T follicular helper cell (primary cell): Measurements from ENCODE around the gene LIPT1.
"Not testable (repeated sequence)": the region's sequence is repeated elsewhere in the genome, so short reads cannot be mapped to it uniquely, and the experiment has no call there.

ENCODE experiments used
- DNase-seq: peaks from one replicate; pipeline ENCODE4 v3.0.0-alpha.2; 2020; ENCODE audit warnings: low read depth
- total RNA-seq, 2 experiments: gene quantifications; one replicate each; lab custom pipeline; 2026; lab: John Stamatoyannopoulos, UW

The LIPT1 gene
- total RNA-seq: 3.7 to 12.2 reads per million in 2 experiments

DNA sequence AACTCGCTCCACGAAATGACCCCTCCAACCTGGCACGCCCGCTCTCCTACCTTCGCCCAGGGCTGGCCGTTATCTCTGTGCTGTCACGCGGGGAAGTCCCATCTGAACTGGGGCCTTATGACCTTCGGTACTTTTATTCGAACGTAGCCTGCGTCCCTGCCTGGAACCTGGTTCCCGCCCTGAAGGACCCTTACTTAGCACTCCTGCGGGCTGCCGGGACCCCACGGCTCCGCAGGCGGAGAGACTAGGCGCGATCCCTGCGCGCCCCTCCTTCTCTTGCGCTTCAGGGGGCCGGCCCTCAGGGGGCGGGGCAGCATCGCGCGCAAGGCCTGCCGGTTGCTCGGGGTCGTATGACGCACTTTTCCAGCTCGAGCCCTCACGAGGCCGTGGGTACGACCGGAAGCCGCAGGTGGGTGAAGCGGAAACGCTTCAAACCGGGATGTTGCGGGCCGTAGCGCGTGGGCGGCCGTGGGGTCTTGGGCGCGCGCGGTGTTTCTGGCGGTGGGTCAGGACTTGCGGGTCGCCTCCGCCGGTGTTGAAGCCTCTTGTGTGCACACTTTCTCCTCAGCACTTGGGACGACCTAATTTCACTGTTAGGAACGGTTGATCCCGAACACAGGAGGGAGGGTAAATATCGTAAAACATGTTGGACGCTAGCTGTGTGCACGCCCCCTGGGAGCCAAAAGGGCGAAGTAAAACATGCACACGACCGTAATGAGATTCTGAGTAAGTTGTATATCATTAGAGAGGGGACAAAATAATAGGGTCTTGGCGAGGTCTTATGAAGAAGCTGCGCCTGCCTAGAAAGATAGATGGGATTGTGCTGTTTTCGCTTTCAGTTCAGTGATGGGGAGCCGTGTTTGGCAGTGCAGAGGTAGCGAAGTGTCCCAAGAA is at the start of gene LIPT1, which contains the start of gene TSGA10:
LIPT1 (plus strand) TSS at position 325 of the 894 bp plus-strand sequence. CDS start 6,991 bp downstream, outside the sequence.
TSGA10 (minus strand) TSS at position 300 of the 894 bp plus-strand sequence. CDS start 45,503 bp downstream, outside the sequence.
- peak; percentile 88 for DNase-seq

DNA sequence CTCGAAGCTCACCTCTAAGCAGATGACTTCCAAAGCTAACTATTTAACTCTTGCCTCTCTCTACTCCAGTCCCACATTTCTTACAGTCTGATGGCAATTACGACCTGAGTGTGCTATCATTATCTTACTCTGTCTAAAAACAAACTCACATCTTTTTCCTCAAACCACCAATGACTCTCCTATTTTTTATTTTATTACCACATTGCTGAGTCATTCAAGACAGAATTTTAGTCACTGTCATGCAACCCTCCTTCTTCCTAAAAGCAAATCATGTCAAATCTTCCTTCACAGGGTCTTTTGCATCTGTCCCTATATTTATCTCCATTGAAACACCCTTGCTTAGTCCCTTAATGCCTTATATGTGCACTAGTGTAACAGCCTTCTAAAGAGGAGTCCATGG is 47.9 kb upstream of the LIPT1 start:
- DNase-seq: no peak

DNA sequence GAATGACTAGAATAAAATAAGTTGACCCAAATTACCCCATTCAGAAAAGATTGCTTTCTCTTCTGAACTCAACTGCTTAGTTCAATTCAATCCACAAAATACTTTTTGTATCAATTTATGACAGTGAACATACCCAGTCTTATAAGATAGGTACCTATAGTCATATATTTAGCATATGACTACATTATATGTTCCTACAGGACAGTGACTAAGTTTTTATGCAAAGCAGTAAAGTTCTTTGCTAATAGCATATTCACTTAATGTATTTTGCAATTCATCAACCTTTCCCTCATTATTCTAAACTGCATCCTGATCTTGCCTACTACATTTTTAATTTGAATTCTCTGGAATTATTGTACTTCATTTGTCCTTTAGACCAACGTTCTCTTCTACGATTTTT is 43.5 kb upstream of the LIPT1 start:
- no peak for DNase-seq

DNA sequence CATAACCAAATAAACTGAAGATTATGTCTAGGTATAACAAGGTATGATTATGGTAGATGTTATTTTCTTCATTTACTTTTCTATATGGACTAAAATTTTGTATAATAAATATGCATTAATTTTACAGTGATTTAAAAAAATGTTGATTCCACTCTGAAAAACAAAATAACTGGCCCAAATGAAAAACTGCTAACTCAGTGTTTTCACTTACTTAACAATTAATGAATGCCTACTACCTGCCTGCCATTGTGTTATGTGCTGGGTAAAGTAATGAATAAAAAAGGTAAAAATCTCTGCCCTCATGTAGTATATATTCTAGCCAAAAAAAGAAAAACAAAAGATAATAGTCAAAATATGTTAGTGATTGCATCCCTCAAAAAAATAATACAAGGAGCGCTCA is 42.8 kb upstream of the LIPT1 start:
- no peak for DNase-seq

DNA sequence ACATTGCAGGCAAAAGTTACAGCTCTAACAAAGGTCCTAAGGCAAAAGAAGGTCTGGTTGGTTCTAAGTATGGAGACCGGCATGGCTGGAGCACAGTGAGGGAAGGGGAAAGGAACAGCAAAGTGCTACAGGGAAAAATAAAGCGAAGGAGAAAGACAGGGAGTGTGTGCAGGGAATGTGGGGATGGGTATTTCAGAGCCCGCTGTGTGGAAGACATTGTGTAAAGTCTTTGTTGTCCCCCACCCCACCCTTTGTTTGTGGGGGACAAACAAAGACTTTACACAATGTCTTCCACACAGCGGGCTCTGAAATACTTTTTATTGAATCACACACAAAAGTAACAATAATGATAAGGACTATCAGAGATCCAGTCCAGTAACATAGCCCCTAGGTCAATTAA is 42.1 kb upstream of the LIPT1 start:
- no peak for DNase-seq

DNA sequence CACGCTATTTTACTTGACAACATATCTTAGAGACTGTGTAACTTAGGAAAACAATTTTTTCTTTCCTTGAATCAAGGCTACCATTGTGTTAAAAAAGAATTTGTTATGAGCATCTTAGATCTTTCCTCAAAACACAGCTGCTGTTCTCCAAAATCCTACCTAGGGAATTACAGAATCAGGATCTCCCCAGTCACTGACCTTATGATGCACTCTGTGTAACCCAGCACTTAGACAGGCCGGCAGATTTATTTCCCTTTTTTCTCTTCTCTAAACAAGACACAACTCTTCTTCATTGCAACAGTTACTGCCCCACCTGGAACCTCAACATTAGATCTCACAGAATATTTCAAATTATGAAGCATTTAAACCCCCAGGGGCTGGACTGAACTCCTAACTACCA is 26.8 kb upstream of the LIPT1 start:
- no peak for DNase-seq

DNA sequence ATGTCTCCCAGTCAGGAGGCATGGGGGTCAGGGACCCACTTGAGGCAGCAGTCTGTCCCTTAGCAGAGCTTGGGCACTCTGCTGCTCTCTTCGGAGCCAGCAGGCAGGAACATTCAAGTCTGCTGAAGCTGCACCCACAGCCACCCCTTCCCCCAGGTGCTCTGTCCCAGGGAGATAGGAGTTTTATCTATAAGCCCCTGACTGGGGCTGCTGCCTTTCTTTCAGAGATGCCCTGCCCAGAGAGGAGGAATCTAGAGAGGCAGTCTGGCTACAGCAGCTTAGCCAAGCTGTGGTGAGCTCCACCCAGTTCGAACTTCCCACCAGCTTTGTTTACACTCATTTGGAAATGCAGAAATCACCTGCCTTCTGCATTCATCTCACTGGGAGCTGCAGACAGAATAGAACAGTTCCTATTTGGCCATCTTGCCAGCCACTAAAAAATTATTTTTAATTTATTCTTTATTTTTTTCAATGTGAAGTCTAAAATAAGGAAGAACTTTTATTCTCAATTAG is 19.7 kb upstream of the LIPT1 start:
- not testable (repeated sequence) for DNase-seq

DNA sequence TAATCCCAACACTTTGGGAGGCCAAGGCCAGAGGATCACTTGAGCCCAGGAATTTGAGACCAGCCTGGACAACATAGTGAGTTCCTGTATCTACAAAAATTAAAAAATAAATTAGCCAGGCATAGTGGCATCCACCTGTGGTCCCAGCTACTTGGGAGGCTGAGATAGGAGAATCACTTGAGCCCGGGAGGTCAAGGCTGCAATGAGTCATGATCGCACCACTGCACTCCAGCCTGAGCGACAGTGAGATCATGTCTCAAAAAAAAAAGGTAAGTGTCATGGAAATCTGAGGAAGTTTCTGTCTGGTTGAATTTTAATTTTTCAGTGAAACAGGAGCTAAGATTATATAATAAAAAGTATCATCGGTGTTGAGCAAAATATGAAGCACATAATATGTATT is 15.8 kb upstream of the LIPT1 start:
- no peak for DNase-seq

DNA sequence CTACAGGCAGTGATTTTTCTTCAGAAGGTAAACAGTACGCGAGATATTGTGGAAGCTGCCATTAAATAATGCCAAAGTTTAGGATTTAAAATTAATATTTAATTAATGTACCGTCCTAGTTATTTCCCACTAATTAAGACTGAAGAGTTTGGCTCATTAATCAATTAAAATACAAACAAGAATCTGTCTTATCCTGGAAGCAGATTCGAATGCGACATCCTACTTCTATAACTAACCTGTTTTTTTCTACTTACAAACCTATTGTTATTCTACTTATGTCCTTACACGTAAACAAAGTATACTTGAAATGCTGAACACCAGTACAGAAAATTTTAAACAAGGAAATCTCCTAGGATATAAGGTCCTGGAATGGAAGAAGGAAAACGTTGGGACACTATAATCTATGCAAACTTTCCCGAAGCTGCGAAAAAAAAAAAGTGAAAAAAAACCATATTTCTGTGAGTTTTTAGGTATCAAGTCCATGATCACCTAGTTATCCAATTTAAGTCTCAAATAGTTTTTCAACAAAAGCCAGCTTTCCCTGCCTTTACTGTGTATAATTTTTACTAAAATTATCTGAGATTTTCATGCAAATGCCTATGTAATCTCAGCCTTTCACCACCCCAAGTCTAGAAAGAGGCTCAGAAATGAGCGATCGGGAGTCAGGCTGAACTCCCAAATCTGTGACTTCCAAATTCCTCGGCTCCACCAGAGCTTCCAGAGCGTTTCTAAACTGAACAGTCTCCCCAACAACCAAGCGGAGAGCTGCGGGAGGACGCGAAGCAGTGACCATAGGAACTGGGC is 14.5 kb upstream of the LIPT1 start:
- DNase-seq: no peak

DNA sequence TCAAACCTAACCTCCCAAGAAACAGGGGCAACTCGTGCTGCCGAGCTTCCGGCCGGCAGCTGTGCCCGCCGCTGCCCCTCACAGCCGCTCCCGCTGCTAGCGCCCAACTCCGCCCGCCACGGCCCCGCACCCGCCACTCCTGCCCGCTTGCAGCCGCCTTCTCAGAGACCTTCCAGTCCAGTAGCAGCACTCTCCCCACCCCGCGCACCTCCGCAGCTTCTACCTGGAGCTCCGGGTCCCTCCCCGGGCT is 14.0 kb upstream of the LIPT1 start:
- no peak for DNase-seq

DNA sequence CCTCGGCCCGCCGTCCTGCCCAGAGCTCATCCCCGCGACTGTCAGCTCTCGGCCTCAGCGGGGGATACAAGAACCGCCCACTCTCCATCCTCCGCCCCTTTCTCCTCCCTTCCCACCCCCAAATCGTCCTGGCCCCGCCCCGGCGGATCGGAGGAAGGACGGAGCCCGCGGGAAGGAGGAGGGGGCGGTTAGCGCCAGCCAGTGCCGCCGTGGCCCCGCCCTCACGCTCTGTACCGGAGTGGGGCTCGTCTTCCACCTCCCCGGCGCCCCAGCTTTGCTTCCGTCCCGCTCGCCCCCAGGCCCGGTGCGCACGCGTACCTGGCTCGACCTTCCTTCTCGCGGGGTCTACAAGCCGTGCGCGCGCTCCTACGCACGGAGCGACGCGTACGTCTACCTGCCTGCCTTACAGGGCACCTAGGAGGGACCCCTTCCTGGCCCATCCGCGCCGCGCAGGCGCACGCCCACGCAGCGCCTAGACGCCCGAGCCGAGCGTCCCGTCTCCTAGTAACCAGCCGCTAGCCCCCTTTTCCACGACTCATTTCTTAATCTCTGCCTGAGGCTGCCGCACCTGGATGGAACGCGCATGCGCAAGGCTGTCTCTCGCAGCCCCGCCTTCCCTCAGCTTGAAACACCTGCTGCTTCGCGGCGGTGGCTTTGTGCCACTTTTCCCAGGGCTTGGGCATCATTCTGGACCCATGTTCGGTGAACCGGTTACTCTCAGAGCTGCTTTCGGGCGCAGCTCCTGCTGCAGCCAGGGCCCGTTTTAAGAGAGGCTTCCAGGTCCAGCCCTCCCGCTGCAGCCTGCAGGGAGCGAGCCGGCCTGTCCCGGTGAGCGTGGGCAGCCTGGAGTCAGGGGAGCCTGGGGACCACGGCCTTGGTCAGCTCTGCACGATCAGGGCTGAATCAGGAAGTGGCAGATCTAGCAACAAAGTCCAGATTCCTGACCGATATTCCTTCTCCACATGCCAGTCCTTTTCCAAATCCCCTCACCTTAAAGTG is 13.4 kb upstream of the LIPT1 start, which contains the start of gene C2orf15:
C2orf15 (plus strand) TSS at position 598 of the 999 bp plus-strand sequence. CDS start 8,852 bp downstream, outside the sequence.
- peak; percentile 95 for DNase-seq

DNA sequence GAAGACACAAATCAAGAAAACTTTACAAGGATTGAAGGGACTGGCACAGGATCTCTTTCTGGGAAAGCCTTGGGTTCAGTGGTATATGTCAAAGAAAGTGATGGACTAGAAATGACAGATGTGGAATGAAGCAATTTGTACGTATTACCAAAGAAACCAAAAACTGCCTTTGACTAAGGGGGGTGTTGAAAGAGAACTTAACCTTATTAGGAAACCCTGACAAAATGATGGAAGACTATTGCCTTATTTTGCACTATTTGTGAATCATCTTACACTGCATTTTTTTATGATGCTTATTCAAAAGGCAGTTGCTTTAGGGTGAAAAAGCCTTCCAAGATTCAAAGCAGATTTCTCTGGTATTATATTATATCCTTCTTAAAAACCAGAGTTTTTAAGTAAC is 4.1 kb upstream of the LIPT1 start:
- no peak for DNase-seq

DNA sequence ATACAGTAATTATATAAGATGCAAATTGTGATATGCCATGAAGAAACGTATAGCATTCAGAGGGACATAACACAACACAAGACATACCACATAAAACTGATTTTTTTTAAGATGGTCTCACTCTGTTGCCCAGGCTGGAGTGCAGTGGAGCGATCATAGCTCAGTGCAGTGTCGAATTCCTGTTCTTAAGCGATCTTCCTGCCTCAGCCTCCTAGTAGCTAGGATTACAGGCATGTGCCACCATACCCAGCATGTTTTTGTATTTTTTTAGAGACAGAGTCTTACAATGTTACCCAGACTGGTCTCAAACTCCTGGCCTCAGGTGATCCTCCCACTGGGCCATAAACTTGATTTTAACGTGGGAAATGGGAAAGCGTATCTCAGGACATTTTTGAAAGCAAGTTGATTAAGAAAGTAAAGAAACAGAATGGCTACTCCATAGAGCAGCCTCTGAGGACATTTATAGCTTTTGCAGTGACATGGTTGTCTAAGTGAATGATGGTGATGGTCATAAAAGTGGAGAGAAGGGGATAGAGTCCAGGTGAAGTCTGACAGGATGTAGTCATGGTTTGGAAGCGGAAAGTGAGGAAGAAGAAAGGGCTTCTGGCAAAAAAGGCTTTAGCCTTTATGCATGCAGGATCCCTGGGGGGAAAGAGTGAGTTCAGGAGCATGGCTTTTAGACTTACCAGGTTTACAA is 2.4 kb upstream of the LIPT1 start:
- no peak for DNase-seq

DNA sequence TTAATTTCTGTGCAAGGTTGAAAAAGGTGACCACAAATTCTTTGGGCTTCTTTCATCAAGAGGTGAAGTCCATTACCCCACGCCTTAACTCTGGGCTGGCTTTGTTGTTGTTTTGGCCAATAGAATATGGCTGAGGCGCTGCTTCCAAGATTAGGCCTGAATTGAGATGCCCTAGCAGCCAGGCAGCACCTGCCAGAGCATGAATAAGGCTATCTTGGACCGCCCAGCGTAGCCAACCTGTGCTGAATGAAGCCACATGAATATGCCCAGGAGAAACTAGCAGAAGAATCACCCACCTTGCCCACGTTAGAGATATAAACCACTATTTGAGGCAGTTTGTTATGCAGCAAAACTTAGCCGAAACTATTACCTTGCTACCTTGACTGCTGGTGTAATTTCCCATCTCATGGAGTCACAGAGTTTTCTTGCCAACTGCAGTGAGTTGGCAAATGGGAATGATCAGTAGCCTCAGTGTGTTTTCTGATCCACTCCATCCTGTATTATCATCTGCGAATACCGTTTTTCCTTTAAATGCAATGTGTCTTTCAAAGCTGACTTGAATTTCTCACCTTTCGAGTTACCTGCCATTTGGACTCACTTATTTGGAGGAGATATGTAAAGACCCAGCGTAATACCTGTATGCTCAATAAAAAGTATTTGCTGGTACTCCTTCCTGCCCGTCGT is 704 bp upstream of the LIPT1 start:
- no peak for DNase-seq

DNA sequence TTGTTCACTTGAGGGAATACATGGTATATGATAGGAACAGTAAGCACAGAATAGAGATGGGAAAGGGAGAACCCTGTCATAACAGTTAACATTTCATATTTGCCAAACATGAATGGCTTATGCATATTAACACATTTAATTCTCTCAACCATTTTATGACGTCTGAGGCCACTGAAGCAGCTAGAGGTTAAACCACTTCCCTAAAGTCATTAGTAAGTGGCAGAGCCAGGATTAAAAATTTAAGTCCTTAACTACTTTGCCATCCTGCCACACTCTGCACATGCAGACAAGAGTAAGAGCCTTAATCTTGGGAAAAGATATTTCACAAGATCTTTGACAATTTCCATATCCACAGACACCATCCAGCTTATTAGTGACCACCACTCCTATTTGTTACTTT is 2.1 kb downstream of the LIPT1 start:
- no peak for DNase-seq

DNA sequence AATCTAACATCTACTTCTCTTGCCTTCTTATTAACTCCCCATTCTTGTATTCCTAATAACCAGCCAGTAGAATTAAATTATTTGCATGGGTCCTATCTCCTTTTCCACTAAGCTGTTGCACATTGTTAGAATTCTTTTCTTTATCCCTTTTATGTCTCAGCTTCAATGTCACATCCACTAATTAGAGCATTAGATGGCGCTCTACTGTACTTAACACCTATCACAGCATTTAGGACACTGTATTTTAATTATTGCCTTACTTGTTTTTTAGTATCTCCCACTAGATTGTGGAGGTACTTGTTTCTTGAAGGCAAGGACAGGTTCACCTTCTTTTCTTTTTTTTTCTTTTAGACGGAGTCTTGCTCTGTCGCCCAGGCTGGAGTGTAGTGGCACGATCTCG is 3.8 kb downstream of the LIPT1 start:
- no peak for DNase-seq

DNA sequence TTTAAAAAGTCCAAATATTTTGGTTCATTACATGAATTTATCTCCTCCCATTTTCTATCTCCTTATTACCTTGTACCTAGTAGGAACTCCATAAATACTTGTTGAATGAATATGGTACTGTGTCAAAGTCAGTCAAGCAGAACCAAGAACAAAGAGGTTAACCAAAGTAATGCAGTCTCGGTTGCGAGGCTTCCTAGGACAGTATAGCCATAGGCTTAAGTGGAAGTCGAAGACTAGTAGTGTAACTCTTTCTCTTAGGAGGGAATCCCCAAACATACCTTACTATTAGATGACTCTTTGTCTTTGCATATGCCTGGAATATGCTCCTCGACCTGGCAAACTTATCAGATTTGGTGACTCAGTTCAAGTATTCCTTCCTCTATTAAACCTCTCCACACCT is 4.8 kb downstream of the LIPT1 start:
- no peak for DNase-seq

DNA sequence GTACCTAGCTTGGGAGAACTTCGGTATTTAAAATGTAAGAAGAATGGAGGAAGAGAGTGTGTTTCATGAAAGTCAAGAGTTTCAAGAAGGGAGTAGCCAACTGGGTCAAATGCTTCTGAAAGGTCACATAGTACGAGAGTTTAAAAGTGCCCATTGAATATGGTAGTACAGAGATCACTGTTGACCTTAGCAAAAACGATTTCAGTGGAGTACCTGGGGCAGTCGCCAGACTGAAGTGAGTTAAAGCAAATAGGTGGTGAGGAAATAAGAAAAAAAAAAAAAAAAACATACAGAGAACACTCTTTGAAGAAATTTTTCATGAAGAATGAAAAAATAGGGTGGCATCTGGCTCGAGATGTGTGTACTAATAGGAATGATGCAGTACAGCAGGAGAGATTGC is 11.5 kb downstream of the LIPT1 start:
- DNase-seq: no peak

DNA sequence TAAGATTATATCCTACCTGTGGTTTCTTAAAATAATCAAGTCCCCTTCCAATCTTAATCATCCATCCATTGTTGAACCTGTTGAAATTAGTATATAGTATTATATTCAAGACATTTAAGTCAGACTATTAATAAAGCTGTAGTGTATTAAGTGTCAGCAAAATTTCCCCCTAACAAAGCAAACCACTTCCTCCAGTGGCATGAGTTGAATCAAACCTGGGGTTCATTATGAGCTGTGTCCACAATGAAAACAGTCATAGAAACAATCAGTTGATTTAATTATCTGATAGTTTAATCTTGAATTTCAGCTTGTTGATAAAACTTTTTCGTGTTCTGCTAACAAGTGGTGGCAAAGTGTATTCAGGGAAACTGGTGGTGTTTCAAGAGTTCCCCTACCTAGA is 14.8 kb downstream of the LIPT1 start:
- DNase-seq: no peak
